ENCODE measurements around the gene ST6GALNAC6.
"Not testable (repeated sequence)": the region's sequence is repeated elsewhere in the genome, so short reads cannot be mapped to it uniquely, and the experiment has no call there.

ST6GALNAC6 gene

GRCh38 chr9:127893392-127893791 is 6.0 kb downstream of the ST6GALNAC6 start:
- DNase-seq (ENCODE audit: low read depth) = no peak

DNA sequence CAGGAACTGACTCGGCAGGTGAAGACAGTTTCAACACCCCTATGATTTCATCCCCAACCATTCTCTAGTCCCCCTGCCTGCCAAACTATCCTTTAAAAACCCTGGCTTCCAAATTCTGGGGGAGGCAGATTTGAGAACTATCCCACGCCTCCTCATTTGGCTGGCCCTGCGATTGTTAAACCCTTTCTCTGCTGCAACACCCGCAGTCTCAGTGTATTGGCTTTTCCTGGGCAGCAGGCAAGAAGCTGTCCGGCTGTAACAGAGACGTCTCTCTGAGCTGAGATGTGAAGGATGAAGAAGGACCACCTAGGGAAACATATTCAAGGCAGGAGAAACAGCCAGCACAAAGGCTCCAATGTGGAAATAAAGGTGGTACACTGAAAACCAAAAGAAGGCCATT is 6.6 kb downstream of the ST6GALNAC6 start:
- no peak for DNase-seq (ENCODE audit: low read depth)

DNA sequence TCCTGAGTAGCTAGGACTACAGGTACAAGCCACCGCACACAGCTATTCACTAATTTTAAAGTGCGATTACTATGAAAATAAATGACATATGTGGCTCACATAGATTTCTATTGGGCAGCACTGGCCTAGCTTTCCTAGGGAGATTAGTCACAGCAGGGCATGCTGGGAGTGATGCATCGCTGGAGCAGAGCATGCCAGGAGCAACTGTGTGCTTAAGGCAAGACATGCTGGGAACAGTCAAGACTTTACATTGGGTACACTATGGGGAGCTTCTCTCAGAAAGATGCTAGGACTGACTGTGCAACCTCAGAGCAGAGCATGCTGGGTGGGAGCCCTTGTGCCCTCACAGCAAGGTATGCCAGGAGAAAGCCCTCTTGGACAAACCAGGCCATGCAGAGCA is 9.3 kb downstream of the ST6GALNAC6 start:
- DNase-seq (ENCODE audit: low read depth) = no peak

DNA sequence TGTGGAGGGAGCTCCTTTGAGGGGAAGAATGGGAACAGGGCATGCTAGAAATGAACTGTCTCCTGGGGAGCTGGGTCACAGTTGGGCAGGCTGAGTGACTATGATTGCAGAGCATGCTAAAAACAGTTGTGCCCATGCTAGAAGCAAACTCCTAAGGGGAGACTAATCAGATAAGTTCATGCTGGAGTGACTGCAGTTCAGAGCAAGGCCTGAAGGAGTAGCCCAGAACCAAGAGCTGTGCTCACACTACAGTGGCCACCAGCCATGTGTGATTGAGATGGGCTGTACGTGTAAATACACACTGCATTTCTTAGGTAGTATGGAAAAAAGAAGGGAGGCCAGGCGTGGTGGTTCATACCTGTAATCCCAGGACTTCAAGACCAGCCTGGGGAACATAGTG is 11.6 kb downstream of the ST6GALNAC6 start:
- no peak for DNase-seq (ENCODE audit: low read depth)

- DNase-seq (ENCODE audit: low read depth) = no peak
Observed at GRCh38 chr9:127886401-127886972, 12.9 kb downstream of the ST6GALNAC6 start.

DNA sequence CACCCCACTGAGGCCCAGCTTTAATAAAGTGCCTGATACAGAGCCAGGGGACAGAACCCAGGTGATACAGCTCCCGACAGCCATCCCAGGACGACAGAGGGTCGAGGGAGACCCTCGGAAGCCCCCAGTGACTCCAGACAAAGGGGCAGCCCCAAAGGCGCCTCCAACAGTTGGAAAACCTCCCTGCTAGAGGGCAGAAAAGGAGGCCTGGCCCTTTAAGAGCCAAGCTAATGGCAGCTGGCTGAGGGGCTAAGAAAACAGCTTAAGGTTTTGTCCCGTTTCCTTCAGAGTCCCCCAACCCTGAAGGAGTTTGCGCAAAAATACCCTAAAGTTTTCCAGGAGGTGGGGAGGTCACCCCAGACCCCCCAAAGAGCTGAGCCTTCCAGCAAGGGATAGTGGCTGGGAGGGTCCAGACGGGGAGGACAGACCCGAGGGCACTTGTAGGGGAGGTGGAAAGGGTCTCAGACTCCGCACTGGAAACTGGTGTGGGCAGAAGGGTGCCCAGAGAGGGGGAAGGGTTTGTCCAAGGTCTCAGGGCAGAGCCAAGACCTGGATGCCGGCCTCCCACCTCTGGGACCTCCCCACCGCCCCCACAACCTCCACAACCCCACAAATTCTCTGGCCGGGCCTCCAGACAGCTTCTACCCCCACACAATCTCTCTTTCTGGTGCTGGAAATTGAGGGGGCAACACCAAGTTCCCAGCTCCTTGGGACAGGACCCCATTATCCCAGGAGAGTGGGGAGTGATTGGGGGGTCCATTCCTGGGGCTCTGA is 13.7 kb downstream of the ST6GALNAC6 start:
- no peak for DNase-seq (ENCODE audit: low read depth)

DNA sequence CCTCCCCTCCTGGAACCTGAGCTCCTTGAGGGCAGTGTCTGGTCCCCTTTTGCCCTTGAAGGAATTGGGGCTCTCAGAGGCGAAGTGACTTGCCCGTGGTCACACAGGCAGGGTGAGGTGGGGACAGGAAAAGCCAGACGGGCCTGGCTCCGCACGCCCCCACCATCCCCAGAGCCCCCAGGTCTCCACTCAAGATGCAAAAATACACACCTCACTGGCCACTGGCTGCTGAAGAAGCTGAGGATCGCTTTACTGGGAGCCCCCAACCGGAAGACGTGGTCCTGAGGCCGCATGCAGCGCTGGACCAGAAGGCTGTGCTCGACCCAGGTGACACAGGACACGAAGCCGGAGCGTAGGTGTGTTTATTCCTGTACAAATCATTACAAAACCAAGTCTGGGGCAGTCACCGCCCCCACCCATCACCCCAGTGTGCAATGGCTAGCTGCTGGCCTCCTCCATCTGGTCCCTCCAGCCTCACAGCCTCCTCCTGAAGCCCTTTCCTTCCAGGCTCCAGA is 14.4 kb downstream of the ST6GALNAC6 start:
- DNase-seq (ENCODE audit: low read depth) = no peak

GRCh38 chr9:127884427-127884911 is 14.9 kb downstream of the ST6GALNAC6 start:
- DNase-seq (ENCODE audit: low read depth) = no peak

GRCh38 chr9:127883959-127884358 is 15.4 kb downstream of the ST6GALNAC6 start:
- no peak for DNase-seq (ENCODE audit: low read depth)

DNA sequence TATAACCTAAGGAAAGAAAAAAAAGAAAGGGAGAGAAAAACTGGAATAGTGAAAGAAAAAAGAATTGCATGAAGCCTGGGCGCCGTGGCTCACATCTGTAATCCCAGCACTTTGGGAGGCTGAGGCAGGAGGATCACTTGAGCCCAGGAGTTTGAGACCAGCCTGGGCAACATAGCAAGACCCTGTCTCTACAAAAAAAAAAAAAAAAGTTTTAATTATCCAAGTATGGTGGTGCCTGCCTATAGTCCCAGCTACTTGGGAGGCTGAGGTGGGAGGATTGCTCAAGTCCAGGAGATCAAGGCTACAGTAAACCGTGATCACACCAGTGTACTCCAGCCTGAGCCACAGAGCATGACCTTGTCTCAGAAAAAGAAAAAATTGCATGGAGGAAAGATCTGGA is 17.7 kb downstream of the ST6GALNAC6 start:
- DNase-seq (ENCODE audit: low read depth) = not testable (repeated sequence)

- DNase-seq (ENCODE audit: low read depth) = no peak
Observed at GRCh38 chr9:127880143-127880542, 19.3 kb downstream of the ST6GALNAC6 start.

GRCh38 chr9:127878652-127879390 is 20.6 kb downstream of the ST6GALNAC6 start:
- DNase-seq (ENCODE audit: low read depth) = no peak

GRCh38 chr9:127878001-127878651 is 21.3 kb downstream of the ST6GALNAC6 start:
- no peak for DNase-seq (ENCODE audit: low read depth)

DNA sequence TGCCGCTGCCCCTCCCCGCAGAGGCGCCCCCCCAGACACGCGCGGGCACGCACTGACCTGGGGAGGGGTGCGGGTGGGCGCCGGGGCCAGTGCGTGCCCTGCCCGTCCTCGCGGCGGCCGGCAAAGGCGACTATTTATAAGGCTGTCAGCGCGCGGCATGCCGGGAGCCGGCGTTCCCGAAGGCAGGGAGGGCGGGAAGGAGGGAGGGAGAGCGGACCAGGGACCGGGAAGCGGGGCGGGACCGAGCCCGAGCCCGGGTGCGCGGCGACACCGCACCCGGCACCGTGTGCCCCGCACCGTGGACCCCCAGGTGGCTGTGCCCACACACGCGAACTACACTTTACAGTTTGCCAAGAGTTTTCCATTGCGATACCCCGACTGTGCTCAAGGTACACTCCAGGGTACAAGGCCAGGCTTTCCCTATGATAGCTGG is 21.8 kb downstream of the ST6GALNAC6 start, which contains the start of gene AK1:
Gene AK1, minus strand, starts transcription at position 110 of the 433 bp plus-strand sequence. CDS start 3,058 bp downstream, outside the sequence.
- no peak for DNase-seq (ENCODE audit: low read depth)

DNA sequence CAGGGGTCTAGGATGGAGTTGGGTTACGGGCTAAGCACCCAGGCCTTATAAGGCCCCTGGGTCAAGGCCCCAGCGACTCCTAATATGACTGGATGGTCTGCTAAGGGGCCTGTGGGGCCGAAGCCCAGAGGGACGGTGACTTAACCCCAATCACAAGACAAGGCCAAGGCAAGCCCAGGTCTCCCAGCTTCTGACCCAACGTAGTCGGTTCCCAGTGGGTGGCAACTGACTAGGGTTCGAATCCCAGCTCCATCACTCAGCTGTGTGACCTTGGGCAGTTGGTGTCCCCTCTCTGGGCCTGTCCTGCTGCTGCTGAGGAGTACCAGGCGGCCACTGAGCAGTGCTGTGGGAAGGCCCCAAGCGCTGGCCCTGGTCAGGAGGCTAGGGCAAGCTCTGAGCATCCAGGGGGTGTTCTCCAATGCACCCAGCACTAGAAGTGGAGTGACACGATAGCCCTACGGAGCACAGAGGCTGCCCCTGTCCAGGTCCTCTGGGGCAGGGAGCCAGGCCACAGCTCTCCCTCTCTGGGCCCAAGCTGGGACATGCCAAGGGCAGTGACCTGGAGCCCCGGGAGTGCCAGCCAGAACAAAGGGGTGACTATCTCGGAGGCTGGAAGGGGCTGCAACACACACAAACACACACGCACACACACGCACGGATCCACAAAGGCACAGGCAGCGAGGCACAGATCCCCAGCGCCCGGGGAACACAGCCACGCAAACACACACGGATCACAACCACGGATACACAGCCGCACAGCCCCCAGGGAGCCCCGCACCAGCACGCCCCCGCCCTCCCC is 22.4 kb downstream of the ST6GALNAC6 start:
- DNase-seq (ENCODE audit: low read depth) = no peak

DNA sequence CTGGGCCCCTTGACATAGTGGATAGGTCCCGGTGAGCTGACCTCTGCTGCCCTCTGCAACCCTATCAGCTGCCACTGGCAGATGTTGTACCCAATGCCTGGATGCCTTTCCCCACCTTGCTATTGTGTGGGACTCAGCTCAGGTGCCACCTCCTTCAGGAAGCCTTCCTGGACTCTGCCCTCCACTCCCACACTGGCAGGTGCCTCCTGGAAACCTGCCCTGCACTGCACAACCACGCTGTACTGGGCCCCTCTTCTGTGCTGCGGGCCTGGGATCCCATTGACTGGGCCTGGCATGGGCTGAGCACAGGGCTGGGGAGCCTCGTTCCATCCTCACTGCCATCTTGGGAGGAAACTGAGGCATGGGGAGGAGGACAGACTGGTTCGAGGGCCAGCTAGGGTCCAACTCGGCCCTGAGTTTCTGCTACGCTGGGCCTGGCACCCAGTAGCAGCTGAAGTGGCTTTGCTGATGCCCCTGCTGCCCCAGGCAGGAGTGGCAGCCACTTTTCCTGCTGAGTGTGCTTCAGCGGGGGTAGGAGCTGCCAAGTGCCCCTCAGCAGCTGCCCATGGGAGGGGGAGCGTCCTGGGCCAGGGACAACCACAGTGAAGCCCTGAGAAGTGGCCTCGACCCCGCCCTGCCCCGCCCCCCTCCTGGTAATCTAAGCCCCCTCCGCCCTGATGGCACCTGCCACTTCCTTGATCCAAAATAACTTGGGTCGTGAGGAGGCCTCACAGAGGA is 23.2 kb downstream of the ST6GALNAC6 start:
- no peak for DNase-seq (ENCODE audit: low read depth)

GRCh38 chr9:127875306-127875966 is 24.0 kb downstream of the ST6GALNAC6 start:
- no peak for DNase-seq (ENCODE audit: low read depth)

GRCh38 chr9:127874301-127875221 is 24.8 kb downstream of the ST6GALNAC6 start:
- DNase-seq (ENCODE audit: low read depth) = no peak

DNA sequence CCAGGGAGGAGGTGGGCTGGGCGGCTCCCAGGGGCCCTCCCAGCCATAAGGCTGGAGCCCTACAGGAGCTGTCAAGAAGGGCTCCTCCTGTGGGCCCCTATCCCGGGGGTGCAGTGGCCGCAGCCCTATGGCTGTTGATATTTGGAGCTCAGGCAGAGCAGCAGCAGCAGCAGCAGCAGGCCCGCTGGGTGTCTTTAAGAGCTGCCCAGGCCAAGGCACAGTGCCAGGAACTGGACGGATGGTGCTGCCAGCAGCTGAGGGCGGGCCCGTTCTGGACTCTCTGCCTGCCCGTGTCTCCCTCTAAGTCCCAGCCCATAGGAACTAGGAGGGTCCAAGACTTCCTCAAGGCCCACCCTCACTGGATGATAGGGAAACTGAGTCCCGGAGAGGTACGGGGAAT is 25.5 kb downstream of the ST6GALNAC6 start:
- DNase-seq (ENCODE audit: low read depth) = no peak

Measured in activated T-cell treated with anti-CD3 and anti-CD28 coated beads for 48 hours (primary cell).